ENCODE results near the gene C5orf63.
"Not testable (repeated sequence)": the region's sequence is repeated elsewhere in the genome, so short reads cannot be mapped to it uniquely, and the experiment has no call there.

Gene C5orf63

GRCh38 chr5:127030259-127031146, 42.8 kb downstream of the C5orf63 start, which contains the start of gene MARCHF3:
Gene MARCHF3 (minus strand): TSS chr5:127030558. CDS start chr5:126918171, 112,387 bp downstream.
- peak; percentile 95 for DNase-seq

DNA sequence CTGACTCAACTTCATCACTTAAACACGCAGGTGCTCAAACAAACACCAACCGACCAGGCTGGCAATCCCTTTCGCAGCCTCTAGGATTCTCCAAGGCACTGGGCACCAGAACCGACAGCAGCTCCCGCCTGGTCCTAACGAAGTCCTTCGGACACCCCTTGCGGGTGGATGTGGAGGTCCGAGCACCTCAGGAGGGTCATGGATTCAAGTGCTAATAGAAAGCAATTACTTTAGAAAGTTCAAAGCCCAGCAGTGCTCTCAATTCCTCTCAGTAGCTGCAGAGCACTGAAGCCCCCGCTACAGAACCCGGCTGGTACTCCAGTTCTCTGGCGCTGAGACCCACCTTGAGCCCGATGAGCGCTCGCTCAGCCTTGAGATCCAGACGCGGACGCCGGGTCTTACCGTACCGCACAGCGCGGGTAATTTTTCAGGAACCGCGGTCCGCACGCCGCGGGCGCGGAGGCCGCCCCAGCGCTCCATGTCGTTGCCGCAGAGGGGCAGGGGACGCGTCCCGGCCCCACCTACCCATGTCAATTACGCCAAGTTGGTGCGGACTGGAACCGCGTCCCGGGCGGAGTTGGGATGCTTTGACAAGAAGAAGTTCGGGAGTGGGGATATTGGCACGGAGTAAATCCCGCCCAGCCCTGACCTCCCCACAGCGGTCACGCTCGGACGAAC, 43.6 kb downstream of the C5orf63 start:
- peak; percentile 72 for DNase-seq

- no peak for DNase-seq
Observed at GRCh38 chr5:127028822-127029457, 44.4 kb downstream of the C5orf63 start.

GRCh38 chr5:127027539-127027938, 45.8 kb downstream of the C5orf63 start:
- no peak for DNase-seq

DNA sequence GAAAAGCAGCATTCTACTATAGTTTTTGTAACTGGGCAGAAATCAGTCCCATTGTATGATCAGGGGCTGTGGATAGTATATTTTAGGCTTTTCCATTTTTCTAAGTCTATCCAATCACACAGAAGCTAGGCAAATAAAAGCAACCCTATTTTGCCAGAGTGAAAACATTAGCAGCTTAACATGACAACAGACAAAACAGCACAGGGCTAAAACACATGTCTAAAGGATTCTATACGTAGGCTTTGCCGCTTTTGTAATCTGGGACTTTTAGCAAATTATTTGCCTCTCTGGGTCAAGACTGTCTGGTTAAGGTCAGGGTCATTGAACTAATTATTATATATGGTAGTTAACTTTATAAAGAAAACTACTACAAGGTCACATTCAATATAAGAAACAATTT, 47.1 kb downstream of the C5orf63 start:
- DNase-seq: no peak

DNA sequence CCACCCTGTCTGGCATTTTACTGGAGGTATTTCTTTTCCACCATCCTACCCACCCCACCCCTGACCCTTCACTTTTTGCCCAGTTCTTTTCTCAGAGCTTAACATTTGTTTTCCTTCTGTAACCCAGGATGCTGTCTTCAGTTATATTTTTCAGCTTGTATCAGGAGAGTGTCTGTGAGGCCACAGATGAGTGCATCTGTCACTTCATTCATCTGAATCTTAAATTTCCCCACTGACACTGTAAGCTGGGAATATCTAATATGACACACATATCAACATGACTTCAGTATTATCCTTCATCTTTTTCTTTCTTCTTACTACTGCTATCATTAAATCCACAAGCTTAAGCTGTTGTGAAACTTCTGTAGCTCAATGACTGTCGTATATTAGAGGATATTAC, 47.8 kb downstream of the C5orf63 start:
- DNase-seq: no peak

GRCh38 chr5:127024821-127025220, 48.5 kb downstream of the C5orf63 start:
- no peak for DNase-seq

DNA sequence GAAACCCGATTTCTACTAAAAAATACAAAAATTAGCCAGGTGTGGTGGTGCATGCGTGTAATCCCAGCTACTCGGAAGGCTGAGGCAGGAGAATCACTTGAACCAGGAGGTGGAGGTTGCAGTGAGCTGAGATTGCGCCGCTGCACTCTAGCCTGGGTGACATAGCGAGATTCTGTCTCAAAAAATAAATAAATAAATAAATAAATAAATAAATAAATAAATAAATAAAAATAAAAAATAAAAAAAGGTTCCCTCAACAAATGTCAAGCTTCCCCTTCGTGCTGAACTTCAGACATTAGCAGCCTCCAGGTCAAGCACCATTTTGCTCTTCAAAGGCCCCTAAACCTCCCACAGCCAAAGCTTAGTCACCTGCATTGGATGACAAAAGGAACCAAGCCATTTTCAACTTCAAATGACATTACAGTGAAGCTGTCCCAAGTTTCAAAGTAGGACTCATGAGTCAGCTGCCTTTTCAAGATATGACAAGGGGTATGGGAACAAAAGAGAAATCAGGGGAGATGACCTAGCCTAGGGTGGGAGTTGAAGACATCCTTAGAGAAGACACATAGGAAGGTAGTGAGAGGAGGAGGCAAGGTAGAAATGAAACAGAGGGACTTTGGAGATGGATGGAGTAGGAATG, 49.6 kb downstream of the C5orf63 start:
- DNase-seq: not testable (repeated sequence)

DNA sequence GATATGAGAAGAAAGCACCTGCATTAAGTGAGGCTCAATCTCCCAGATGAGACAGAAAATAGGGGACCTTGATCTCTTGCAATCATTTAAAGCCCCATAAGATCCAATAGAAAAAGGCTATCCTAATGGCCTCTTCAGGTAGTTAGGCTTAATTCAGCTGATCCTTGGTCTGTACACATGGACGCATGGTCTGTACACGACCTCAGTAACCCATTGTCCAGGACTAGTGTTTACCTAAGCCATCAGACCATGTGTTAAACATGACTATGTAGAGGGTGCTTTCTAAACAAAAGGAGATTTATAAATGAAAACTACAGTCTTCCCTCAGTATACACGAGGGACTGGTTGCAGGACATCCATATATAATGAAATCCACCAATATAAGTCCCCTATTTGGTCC, 50.5 kb downstream of the C5orf63 start:
- DNase-seq: no peak

- DNase-seq: no peak
Observed at GRCh38 chr5:127019928-127020327, 53.4 kb downstream of the C5orf63 start.

DNA sequence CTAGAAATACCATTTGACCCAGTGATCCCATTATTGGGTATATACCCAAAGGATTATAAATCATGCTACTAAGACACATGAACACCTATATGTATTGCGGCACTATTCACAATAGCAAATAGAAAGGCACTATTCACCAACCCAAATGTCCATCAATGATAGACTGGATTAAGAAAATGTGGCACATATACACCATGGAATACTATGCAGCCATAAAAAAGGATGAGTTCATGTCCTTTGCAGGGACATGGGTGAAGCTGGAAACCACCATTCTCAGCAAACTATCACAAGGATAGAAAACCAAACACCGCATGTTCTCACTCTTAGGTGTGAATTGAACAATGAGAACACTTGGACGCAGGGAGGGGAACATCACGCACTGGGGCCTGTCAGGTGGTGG, 56.6 kb downstream of the C5orf63 start:
- DNase-seq: not testable (repeated sequence)

DNA sequence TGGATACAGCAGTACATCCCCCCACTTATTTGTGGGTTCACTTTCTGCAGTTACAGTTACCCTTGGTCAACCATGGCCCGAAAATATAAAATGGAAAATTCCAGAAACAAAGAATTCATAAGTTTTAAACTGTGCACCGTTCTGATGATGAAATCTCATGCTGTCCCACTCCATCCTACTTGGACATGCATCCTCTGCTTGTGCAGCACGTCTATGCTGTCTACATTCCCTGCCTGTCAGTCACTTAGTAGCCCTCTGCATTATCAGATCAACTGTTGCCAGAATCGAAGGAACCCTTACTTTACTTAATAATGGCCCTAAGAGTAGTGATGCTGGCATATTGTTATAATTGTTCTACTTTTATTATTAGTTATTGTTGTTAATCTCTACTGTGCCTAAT, 57.6 kb downstream of the C5orf63 start:
- DNase-seq: no peak

- no peak for DNase-seq
Observed at GRCh38 chr5:127014573-127014972, 58.7 kb downstream of the C5orf63 start.

GRCh38 chr5:127013407-127013806, 59.9 kb downstream of the C5orf63 start:
- no peak for DNase-seq

DNA sequence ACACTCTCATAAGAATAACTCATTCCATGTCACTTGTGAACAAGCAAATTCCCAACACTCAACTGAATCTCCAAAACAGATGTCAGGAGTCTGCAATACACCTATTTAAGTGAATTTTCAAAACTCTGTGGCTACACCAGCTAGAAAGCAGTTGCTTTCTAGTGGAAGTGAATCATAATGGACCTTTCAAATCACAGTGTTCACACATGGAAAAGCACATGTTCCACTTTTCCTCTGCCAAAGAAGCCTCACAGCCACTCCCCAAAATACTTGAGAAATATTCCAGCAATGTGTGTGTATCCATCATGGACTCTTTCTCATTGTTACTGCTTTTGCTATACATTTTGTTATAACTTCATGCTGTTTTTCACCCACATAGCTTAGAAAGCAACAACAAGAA, 60.4 kb downstream of the C5orf63 start:
- no peak for DNase-seq

GRCh38 chr5:127011961-127012644, 61.2 kb downstream of the C5orf63 start:
- no peak for DNase-seq

DNA sequence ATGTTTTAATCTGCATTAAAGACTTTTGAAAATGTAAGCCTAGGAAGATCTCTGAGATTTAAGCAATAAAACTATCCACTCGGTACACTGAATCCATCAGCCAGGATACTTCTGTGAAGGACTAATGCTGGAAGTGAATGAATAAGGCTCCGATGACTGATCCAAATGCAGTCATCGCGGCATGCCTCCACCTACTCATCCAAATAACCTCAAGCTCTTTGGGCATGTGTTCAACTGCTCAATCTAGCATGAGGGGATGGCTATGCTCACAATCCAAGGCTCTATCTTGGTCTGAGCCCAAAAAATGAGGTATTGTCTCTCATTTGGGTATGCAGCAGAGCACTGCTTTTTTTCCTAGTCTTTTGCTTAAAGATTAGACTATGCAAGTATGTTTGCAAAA, 62.1 kb downstream of the C5orf63 start:
- no peak for DNase-seq

- DNase-seq: no peak
Observed at GRCh38 chr5:127010362-127010761, 62.9 kb downstream of the C5orf63 start.

DNA sequence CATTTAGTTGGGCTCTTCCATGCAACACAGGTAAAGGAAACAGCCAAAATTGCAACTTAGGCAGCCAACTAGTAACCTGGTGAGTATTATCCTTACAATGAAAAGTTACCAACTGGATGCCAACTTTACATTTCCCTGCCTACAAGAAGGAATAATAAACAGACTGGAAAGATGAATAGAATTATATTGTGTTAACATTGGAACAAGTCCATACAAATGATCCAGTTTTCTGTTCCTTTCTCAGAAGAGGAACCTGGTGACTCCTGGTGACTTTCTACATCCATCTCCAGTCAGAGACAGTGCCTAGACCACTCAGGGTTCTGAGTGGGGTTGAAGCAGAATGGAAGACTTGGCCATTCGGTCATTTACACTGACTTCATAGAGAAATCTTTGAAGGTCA, 63.5 kb downstream of the C5orf63 start:
- DNase-seq: no peak

GRCh38 chr5:127008300-127008975, 64.9 kb downstream of the C5orf63 start:
- no peak for DNase-seq

- DNase-seq: no peak
Observed at GRCh38 chr5:127007522-127007921, 65.8 kb downstream of the C5orf63 start.

- no peak for DNase-seq
Observed at GRCh38 chr5:127006744-127007143, 66.6 kb downstream of the C5orf63 start.
